OCI-LY1 (cell line): ENCODE results near the gene GALNT8.

Experiments used
- H2AFZ ChIP-seq: fragments of 200-600 bp; sonication (generic), shearing (Covaris generic); 2 replicates; pipeline ENCODE4 v1.6.0; 2014; ENCODE audit warnings: antibody characterized with exemption, mild to moderate bottlenecking, low read length
- H3F3A ChIP-seq: fragments of 200-600 bp; sonication (generic), shearing (Covaris generic); 2 replicates; pipeline ENCODE4 v1.6.0; 2014; ENCODE audit warnings: mild to moderate bottlenecking, antibody characterized with exemption, low read length, moderate library complexity; ENCODE audit not compliant: insufficient read depth
- H3K27ac ChIP-seq: fragments of 200-600 bp; sonication (generic); 2 replicates; pipeline ENCODE4 v1.5.1; 2014; ENCODE audit warnings: low read length, mixed run types, mild to moderate bottlenecking, low read depth; ENCODE audit not compliant: poor library complexity, severe bottlenecking
- H3K27me3 ChIP-seq: fragments of 200-600 bp; sonication (generic); 2 replicates; pipeline ENCODE4 v1.6.0; 2014; ENCODE audit warnings: antibody characterized with exemption, mild to moderate bottlenecking, low read length, moderate library complexity; ENCODE audit not compliant: insufficient read depth
- H3K36me3 ChIP-seq: fragments of 200-600 bp; sonication (generic); 2 replicates; pipeline ENCODE4 v1.6.1; 2014; ENCODE audit warnings: mild to moderate bottlenecking, antibody characterized with exemption, low read length, moderate library complexity, mixed read lengths; ENCODE audit not compliant: insufficient read depth
- H3K4me1 ChIP-seq: fragments of 200-600 bp; sonication (generic); 2 replicates; pipeline ENCODE4 v1.5.1; 2014; ENCODE audit warnings: mild to moderate bottlenecking, low read length, moderate library complexity; ENCODE audit not compliant: insufficient read depth, severe bottlenecking
- H3K4me2 ChIP-seq: fragments of 200-600 bp; sonication (generic), shearing (Covaris generic); 2 replicates; pipeline ENCODE4 v1.6.1; 2014; ENCODE audit warnings: low read length
- H3K4me3 ChIP-seq: fragments of 200-600 bp; sonication (generic); 2 replicates; pipeline ENCODE4 v1.5.1; 2014; ENCODE audit warnings: low read length, low read depth, mild to moderate bottlenecking, mixed read lengths; ENCODE audit not compliant: poor library complexity, severe bottlenecking
- H3K79me2 ChIP-seq: fragments of 200-600 bp; shearing (Covaris generic); 2 replicates; pipeline ENCODE4 v1.6.1; 2016; ENCODE audit warnings: mixed run types, low read length, mixed read lengths; ENCODE audit not compliant: insufficient read depth
- H3K9ac ChIP-seq: fragments of 200-600 bp; sonication (generic), shearing (Covaris generic); 2 replicates; pipeline ENCODE4 v1.6.1; 2014; ENCODE audit warnings: mild to moderate bottlenecking, low read length, mixed read lengths
- H3K9me2 ChIP-seq: fragments of 200-600 bp; sonication (generic), shearing (Covaris generic); 2 replicates; pipeline ENCODE4 v1.6.1; 2014; ENCODE audit warnings: low read depth, mild to moderate bottlenecking, low read length, mixed read lengths
- H3K9me3 ChIP-seq: fragments of 200-600 bp; shearing (Covaris generic); 2 replicates; pipeline ENCODE4 v1.6.1; 2014; ENCODE audit warnings: low read length, mixed read lengths
- H4K20me1 ChIP-seq: fragments of 200-600 bp; sonication (generic), shearing (Covaris generic); 2 replicates; pipeline ENCODE4 v1.6.0; 2016; ENCODE audit warnings: mild to moderate bottlenecking, low read length; ENCODE audit not compliant: insufficient read depth
- EZH2 ChIP-seq: fragments of 200-600 bp; sonication (generic), shearing (Covaris generic); IDR thresholded peaks from 2 replicates; pipeline ENCODE4 v1.8.0; 2017; ENCODE audit warnings: borderline replicate concordance, mixed run types, mild to moderate bottlenecking, antibody characterized with exemption, low read length, moderate library complexity, mixed read lengths
- TF ChIP-seq, protein P1 (sequence below): fragments of 200-600 bp; sonication (generic), shearing (Covaris generic); IDR thresholded peaks from 2 replicates; pipeline ENCODE4 v1.5.1; 2017; ENCODE audit warnings: mild to moderate bottlenecking, antibody characterized with exemption, low read length, moderate library complexity, mixed read lengths

GALNT8 gene

GRCh38 chr12:4769073-4769472 lies 48.9 kb downstream of the GALNT8 start:
- no peaks in the 10 kb centered on the region for H3K36me3 ChIP-seq
- H3K79me2 ChIP-seq, result no peaks in the 10 kb centered on the region
- H4K20me1 ChIP-seq, result no peaks in the 10 kb centered on the region
- no peak overlapping the region for H2AFZ ChIP-seq
- H3K4me3 ChIP-seq, result no peak overlapping the region
- no peak overlapping the region for H3K4me2 ChIP-seq
- no peak for TF ChIP-seq EZH2
- TF ChIP-seq, protein P1, sequence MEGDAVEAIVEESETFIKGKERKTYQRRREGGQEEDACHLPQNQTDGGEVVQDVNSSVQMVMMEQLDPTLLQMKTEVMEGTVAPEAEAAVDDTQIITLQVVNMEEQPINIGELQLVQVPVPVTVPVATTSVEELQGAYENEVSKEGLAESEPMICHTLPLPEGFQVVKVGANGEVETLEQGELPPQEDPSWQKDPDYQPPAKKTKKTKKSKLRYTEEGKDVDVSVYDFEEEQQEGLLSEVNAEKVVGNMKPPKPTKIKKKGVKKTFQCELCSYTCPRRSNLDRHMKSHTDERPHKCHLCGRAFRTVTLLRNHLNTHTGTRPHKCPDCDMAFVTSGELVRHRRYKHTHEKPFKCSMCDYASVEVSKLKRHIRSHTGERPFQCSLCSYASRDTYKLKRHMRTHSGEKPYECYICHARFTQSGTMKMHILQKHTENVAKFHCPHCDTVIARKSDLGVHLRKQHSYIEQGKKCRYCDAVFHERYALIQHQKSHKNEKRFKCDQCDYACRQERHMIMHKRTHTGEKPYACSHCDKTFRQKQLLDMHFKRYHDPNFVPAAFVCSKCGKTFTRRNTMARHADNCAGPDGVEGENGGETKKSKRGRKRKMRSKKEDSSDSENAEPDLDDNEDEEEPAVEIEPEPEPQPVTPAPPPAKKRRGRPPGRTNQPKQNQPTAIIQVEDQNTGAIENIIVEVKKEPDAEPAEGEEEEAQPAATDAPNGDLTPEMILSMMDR, result no peak
- H3F3A ChIP-seq, result no peaks in the 10 kb centered on the region
- H3K27me3 ChIP-seq, result peaks cover 7% of the 10 kb centered on the region
- no peaks in the 10 kb centered on the region for H3K9me3 ChIP-seq
- no peaks in the 10 kb centered on the region for H3K9me2 ChIP-seq
- no peak overlapping the region for H3K9ac ChIP-seq
- no peaks in the 10 kb centered on the region for H3K4me1 ChIP-seq
- no peak overlapping the region for H3K27ac ChIP-seq

GRCh38 chr12:4771172-4771959 lies 51.2 kb downstream of the GALNT8 start:
- Histone ChIP-seq H3K79me2 (no peaks in the 10 kb centered on the region), H3K9me2 (no peaks in the 10 kb centered on the region), H3K4me3 (no peak overlapping the region), H3K4me1 (no peaks in the 10 kb centered on the region), H4K20me1 (no peaks in the 10 kb centered on the region), H3K36me3 (no peaks in the 10 kb centered on the region), H3K27me3 (peaks cover 8% of the 10 kb centered on the region), H3K9ac (no peak overlapping the region), H3K4me2 (no peak overlapping the region), H3K27ac (no peak overlapping the region), H2AFZ (no peak overlapping the region), H3F3A (no peaks in the 10 kb centered on the region), H3K9me3 (no peaks in the 10 kb centered on the region)
- TF ChIP-seq, protein P1, result no peak
- TF ChIP-seq EZH2, result no peak

GRCh38 chr12:4771960-4772566 lies 51.9 kb downstream of the GALNT8 start:
- H2AFZ ChIP-seq, result no peak overlapping the region
- H3K4me1 ChIP-seq, result no peaks in the 10 kb centered on the region
- no peaks in the 10 kb centered on the region for H3K9me2 ChIP-seq
- no peak overlapping the region for H3K27ac ChIP-seq
- H3K4me2 ChIP-seq, result no peak overlapping the region
- H3K4me3 ChIP-seq, result no peak overlapping the region
- H3K79me2 ChIP-seq, result no peaks in the 10 kb centered on the region
- H3F3A ChIP-seq, result no peaks in the 10 kb centered on the region
- H3K9me3 ChIP-seq, result no peaks in the 10 kb centered on the region
- TF ChIP-seq EZH2, result no peak
- TF ChIP-seq, protein P1, result no peak
- no peaks in the 10 kb centered on the region for H4K20me1 ChIP-seq
- H3K27me3 ChIP-seq, result peaks cover 13% of the 10 kb centered on the region
- H3K36me3 ChIP-seq, result no peaks in the 10 kb centered on the region
- no peak overlapping the region for H3K9ac ChIP-seq
